Activated T-helper 2 cell treated with anti-CD3 and anti-CD28 coated beads, Interferon-gamma antibody, Interleukin-2, Interleukin-4, amounts not matched to agents 10 μg/mL and 5 μg/mL and 100 μg/mL, durations not matched to agents 14 hours and 24 hours and 36 hours (primary cell): ENCODE results near the gene EVPL. TPM values are rescaled to one million over a fixed set of nuclear protein-coding genes. Genes with fewer than 3 reads are reported as not detected.

Experiments
- DNase-seq: peaks from one replicate; pipeline ENCODE4 v3.0.0; 2021; ENCODE audit warnings: low spot score
- H3K27ac Mint-ChIP-seq: one replicate; pipeline ENCODE4 v1.8.0; 2021; ENCODE audit warnings: mixed read lengths
- H3K27me3 Mint-ChIP-seq: one replicate; pipeline ENCODE4 v1.8.0; 2021; ENCODE audit warnings: low read depth, mixed read lengths
- H3K36me3 Mint-ChIP-seq: one replicate; pipeline ENCODE4 v1.8.0; 2021; ENCODE audit warnings: low read depth, mixed read lengths
- H3K4me1 Mint-ChIP-seq: one replicate; pipeline ENCODE4 v1.8.0; 2021; ENCODE audit warnings: low read depth, mixed read lengths
- H3K4me3 Mint-ChIP-seq: one replicate; pipeline ENCODE4 v1.8.0; 2021; ENCODE audit warnings: low read depth, mild to moderate bottlenecking, moderate library complexity, mixed read lengths
- H3K9me3 Mint-ChIP-seq: one replicate; pipeline ENCODE4 v1.8.0; 2021; ENCODE audit warnings: mixed read lengths
- intact Hi-C: fragments of 100-400 bp; cut with micrococcal nuclease; formaldehyde crosslinking; loops from one replicate; pipeline ENCODE4 v1.15.1; 2023
- total RNA-seq: library from RNA; stranded (reverse); gene quantifications from 2 replicates; pipeline ENCODE4 v1.2.3, GENCODE V29; 2022

The EVPL gene
- total RNA-seq, 1 donor from 2014 or later: not detected

DNA sequence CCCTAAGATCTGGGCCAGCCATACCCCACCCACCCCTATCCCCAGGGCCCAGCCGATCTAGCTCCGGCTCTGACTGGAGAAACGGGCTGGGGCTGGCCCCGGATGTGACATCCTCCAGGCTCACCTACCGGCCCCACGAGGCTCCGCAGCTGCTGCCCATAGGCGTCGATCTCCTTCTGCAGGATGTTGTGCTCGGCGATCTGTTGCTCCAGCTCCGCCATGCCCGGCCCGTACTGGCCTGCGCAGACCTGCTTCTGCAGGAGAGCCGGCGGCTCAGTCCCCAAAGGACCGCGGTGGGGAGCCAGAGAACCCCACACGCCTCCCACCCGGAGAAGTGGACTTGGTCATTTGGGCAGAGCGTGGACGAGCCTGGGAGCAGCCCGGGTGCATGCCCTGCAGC is 4.8 kb downstream of the EVPL start:
- intact Hi-C loops: no loop called here
- DNase-seq: no peak
- Mint-ChIP-seq H3K36me3 (no peaks in the 10 kb centered on the region), H3K4me1 (no peaks in the 10 kb centered on the region), H3K9me3 (no peaks in the 10 kb centered on the region), H3K4me3 (no peak overlapping the region), H3K27ac (no peak overlapping the region), H3K27me3 (no peaks in the 10 kb centered on the region)

DNA sequence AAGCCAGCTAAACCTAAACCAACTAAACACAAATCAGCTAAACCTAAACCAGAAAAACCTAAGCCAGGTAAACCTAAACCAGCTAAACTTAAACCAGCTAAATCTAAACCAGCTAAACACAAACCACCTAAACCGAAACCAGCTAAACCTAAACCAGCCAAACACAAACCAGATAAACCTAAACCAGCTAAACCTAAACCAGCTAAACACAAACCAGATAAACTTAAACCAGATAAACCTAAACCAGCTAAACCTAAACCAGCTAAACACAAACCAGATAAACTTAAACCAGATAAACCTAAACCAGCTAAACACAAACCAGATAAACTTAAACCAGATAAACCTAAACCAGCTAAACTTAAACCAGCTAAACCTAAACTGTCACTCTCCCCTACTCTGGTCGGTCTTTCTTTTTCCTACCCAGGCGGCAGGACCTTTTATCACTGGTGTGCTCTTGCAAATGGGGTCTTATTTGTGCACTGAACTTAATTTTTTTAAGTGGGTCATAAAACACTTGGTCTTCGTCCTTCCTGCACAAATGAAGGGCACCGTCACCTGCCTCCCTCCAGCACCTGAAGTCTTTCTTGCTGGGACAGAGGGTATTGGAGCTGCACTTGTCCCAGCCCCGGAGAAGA is 7.2 kb downstream of the EVPL start:
- H3K4me1 Mint-ChIP-seq: no peaks in the 10 kb centered on the region
- H3K4me3 Mint-ChIP-seq: no peak overlapping the region
- H3K9me3 Mint-ChIP-seq: no peaks in the 10 kb centered on the region
- DNase-seq: no peak
- no peaks in the 10 kb centered on the region for H3K36me3 Mint-ChIP-seq
- H3K27ac Mint-ChIP-seq: no peak overlapping the region
- H3K27me3 Mint-ChIP-seq: no peaks in the 10 kb centered on the region
- intact Hi-C loops: no loop called here

DNA sequence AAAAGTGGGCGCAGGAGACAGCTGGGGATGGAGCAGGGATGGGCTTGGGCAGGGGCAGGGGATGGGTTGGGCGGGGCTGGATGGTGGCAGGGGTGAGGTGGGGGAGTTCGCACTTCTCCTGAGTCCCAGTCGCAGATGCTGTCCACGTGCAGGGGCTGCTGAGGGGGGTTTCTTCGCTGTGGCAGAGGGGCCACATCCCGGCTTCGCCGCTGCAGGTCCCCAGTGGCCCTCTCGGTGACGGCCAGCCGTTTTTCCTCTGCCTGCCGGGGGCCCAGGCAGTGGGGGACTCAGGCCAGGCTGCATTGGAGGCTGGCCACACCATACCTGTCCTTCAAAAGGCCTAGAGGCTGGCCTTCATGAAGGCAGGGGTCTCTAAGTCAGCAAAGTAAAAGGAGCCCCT is 8.3 kb downstream of the EVPL start:
- intact Hi-C loops: no loop called here

DNA sequence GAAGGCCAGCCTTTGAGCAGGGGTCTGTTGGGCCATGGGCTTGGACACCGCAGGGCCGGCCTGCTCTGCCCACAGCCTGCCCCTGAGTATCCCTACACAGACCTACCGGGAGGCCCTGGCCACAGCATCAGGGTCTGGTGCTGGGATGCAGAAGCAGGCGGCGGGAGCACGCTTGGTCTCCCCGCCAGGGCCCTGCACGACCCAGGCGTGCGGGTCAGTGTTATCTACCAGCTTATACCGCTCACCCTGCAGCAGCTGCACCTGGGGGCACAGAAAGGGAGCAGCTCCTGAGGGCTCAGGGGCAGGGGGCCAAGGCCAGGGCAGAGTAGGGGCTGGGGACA is 8.8 kb downstream of the EVPL start:
- intact Hi-C loops: no loop called here
- Mint-ChIP-seq H3K4me3 (no peak overlapping the region), H3K36me3 (no peaks in the 10 kb centered on the region), H3K9me3 (no peaks in the 10 kb centered on the region), H3K4me1 (no peaks in the 10 kb centered on the region), H3K27me3 (no peaks in the 10 kb centered on the region), H3K27ac (no peak overlapping the region)
- no peak for DNase-seq

More for the DNA sequence above, 8.3 kb downstream of the EVPL start:
- Mint-ChIP-seq H3K27ac (no peak overlapping the region), H3K36me3 (no peaks in the 10 kb centered on the region), H3K27me3 (no peaks in the 10 kb centered on the region), H3K9me3 (no peaks in the 10 kb centered on the region), H3K4me3 (no peak overlapping the region), H3K4me1 (no peaks in the 10 kb centered on the region)
- DNase-seq: no peak

DNA sequence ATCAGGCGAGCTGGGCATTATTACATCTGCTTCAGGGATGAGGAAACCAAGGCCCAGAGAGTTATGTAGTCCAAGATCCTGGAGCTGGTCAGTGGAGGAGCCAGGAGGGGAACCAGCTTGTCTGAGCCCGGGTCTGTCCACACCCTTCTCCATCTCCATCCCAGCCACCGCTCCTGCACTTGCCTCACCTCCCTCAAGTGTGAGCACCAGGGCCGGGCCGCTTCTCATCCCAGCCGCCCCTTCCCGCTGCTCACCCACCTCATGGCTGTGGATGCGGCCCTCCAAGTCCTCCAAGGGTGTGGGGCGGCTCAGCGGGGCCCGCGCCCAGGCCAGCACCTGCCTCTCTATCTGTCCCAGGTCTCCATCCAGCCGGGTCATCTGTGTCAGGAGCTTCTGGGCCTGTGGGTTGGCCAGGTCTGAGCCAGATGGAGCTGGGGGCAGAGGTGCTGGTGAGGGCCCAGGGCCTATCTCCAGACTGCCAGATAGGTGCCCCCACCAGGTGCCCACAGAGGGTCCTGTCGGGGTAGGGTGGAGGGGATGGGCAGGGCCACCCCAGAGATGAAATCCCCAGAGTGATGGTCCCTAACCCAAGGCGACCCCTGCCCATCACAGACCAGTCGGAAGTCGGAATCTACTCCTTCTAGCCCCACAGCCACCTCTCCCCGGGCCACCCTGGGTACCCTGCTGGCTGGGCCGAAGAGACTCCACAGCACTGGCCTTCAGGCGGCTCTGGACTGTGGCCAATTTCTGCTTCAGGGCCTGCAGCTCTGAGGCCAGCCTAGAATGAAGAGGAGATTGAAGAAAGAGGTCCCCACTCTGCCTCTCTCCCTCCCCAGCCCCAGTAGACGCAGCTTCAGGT is 9.4 kb downstream of the EVPL start:
- Mint-ChIP-seq H3K9me3 (no peaks in the 10 kb centered on the region), H3K4me3 (no peak overlapping the region), H3K36me3 (no peaks in the 10 kb centered on the region), H3K4me1 (no peaks in the 10 kb centered on the region), H3K27ac (no peak overlapping the region), H3K27me3 (no peaks in the 10 kb centered on the region)
- DNase-seq: no peak
- intact Hi-C loops: no loop called here

DNA sequence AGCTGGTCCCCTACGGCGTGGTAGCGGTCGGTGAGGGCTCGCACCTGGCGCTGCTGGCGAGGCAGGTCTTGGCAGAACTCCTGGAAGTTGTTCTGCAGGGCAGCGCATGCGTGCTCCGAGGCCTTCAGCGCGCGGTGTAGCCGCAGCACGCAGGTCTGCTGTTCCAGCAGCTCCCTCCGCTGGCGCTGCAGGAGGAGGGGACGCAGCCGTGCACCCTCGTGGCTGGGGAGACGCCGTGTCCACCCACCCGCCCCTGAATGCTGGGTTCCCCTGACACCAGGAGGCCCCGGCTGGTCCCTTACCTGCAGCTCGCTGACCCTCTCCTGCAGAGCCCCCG is 12.2 kb downstream of the EVPL start:
- Mint-ChIP-seq H3K4me1 (no peaks in the 10 kb centered on the region), H3K27me3 (no peaks in the 10 kb centered on the region), H3K9me3 (no peaks in the 10 kb centered on the region), H3K4me3 (no peak overlapping the region), H3K36me3 (no peaks in the 10 kb centered on the region), H3K27ac (no peak overlapping the region)
- no peak for DNase-seq
- intact Hi-C loops: loop anchor here (1.0 kb wide), 2 partner anchors 92 to 284 kb away; no protein-coding TSS in a partner anchor

DNA sequence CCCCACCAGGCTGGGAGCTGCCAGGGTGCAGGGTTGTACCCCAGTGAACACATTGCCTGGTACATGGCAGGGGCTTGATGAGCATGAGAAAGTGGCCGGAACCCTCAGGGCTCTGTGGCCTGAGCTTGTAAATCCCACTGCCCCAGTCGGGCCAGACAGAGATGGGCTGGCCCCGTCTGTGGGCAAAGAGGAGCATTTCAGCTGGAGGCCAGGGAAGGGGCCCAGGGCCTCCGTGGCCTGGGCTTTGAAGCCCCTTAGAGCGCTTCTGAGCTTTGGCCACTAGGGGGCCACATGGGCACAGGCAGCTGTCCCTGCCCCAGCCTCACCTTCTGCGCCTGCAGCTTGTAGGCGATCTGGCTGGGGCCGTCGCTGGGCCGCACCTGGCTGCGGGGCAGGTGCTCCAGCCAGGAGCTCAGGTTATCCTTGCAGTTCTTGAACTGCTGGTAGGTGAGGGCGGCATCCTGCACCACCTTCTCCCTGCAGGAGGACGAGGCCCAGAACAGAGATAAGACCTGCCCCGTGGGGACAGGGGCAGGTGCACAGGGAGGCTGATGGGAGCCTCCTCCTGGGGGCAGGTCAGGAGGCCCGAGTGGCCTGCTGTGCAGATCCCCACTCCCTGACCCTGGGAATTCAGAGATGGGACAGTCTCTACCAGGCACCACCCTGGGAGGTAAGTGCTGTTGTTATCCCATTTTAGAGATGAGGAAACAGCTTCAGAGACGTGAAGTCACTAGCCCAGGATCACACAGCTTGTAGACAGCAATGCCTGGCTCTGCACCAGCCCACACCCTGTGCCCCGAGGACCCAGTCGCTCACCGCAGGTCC is 12.8 kb downstream of the EVPL start:
- Mint-ChIP-seq H3K4me3 (no peak overlapping the region), H3K27ac (no peak overlapping the region), H3K9me3 (no peaks in the 10 kb centered on the region), H3K27me3 (no peaks in the 10 kb centered on the region), H3K4me1 (no peaks in the 10 kb centered on the region), H3K36me3 (no peaks in the 10 kb centered on the region)
- intact Hi-C loops: loop anchor here (1.0 kb wide), 2 partner anchors 93 to 285 kb away; no protein-coding TSS in a partner anchor
- peak; percentile 68 for DNase-seq

DNA sequence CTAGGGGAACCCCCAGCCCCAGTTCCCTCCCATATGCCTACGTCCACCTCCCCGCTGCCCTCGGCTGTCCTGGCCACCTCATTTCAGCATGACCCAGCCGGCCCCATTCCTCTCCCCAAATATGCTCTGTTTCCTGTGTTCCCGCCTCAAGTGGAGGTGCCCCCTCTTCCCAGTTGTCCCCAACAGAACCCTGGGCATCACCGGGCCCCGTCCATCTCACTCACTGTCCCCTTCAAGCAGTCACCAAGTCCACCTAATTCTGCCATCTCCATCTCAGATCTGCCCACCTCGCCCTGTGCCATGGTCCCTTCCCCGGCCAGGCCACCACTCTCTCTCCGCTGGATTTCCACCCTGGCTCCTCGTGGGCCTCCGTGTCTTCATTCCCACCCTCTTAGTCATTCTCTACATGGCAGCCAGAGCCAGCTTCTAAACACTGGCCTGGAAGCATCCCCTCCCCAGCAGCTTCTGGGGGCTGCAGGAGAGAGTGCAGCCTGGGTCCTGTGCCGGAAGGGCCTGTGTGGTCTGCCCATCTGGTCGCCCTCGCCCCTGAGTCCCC is 13.7 kb downstream of the EVPL start:
- intact Hi-C loops: no loop called here

DNA sequence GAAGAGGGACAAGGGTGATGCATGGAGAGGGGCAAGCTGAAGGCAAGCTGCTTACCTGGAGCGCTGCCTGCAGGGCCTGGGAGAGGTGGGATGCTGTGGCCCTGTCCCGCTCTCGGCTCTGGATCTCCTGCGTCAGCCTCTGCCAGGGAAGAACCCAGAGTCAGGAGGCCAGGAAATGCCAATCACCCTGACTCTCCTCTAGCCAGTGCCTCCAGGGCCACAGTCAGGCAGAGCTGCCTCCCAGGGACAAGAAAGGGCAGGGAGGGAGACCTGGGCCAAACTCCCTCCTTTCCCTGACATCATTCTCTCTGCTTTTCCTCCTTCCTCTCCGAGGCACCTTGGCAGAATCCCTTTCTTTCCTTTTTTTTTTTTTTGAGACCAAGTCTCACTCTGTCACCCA is 15.2 kb downstream of the EVPL start:
- Mint-ChIP-seq H3K36me3 (no peaks in the 10 kb centered on the region), H3K4me3 (no peak overlapping the region), H3K4me1 (no peaks in the 10 kb centered on the region), H3K27ac (no peak overlapping the region), H3K27me3 (no peaks in the 10 kb centered on the region), H3K9me3 (no peaks in the 10 kb centered on the region)
- no peak for DNase-seq
- intact Hi-C loops: no loop called here

More for the DNA sequence above, 13.7 kb downstream of the EVPL start:
- Mint-ChIP-seq H3K27me3 (no peaks in the 10 kb centered on the region), H3K36me3 (no peaks in the 10 kb centered on the region), H3K4me1 (no peaks in the 10 kb centered on the region), H3K4me3 (no peak overlapping the region), H3K27ac (no peak overlapping the region), H3K9me3 (no peaks in the 10 kb centered on the region)
- no peak for DNase-seq

DNA sequence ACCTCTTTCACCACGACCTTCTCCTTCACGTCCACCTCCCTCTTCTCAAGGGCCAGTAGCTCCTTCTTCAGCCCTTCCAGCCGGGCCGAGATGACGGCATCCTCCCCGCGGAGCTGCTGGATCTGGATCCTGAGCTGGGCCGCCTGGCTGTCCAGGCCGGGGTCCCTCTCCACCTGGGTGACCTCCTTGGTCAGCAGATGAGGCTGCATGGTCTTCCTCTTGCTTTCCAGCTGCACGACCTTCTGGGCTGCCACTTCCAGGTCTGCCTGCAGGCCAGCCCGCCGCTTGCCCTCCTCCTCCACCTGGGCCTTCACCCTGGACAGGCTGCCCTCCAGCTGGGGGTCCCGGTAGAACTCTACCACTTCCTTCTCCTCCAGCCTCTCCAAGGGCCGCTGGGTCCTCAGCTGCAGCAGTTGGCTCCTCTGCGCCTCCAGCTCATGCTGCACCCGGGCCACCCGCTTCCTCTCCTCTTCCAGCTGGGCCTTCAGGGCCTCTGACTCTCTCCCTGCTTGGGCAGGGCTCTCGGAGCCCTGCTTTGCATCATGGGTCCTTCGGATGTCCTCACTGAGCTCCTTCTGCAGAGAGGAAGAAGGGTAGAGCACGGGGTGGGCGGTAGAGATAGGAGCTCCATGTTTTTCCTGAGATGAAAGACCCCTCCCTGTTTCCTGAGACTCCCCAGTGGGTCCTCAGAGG is 17.0 kb downstream of the EVPL start:
- Mint-ChIP-seq H3K4me3 (no peak overlapping the region), H3K27me3 (no peaks in the 10 kb centered on the region), H3K27ac (no peak overlapping the region), H3K36me3 (no peaks in the 10 kb centered on the region), H3K9me3 (no peaks in the 10 kb centered on the region), H3K4me1 (no peaks in the 10 kb centered on the region)
- intact Hi-C loops: no loop called here
- no peak for DNase-seq

DNA sequence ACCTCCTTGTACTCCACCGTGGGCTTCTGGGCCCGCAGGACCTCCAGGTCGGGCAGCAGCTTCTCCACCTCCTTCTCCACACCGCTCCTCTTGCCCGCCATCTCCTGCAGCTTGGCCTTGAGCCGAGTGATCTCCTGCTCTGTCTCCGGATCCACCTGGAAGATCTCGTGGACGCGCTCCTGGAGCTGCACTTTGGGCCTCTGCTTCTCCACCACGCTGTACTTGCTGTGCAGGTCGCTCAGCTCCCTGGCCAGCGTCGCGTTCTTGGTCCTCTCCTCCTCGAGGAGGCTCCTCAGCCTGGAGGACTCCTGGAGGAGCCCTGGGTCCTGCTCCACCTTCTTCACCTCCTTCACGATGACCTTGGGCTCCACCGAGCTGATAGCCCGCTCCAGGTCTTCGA is 17.7 kb downstream of the EVPL start:
- Mint-ChIP-seq H3K4me3 (no peak overlapping the region), H3K36me3 (no peaks in the 10 kb centered on the region), H3K27me3 (no peaks in the 10 kb centered on the region), H3K27ac (no peak overlapping the region), H3K9me3 (no peaks in the 10 kb centered on the region), H3K4me1 (no peaks in the 10 kb centered on the region)
- DNase-seq: no peak
- intact Hi-C loops: no loop called here

DNA sequence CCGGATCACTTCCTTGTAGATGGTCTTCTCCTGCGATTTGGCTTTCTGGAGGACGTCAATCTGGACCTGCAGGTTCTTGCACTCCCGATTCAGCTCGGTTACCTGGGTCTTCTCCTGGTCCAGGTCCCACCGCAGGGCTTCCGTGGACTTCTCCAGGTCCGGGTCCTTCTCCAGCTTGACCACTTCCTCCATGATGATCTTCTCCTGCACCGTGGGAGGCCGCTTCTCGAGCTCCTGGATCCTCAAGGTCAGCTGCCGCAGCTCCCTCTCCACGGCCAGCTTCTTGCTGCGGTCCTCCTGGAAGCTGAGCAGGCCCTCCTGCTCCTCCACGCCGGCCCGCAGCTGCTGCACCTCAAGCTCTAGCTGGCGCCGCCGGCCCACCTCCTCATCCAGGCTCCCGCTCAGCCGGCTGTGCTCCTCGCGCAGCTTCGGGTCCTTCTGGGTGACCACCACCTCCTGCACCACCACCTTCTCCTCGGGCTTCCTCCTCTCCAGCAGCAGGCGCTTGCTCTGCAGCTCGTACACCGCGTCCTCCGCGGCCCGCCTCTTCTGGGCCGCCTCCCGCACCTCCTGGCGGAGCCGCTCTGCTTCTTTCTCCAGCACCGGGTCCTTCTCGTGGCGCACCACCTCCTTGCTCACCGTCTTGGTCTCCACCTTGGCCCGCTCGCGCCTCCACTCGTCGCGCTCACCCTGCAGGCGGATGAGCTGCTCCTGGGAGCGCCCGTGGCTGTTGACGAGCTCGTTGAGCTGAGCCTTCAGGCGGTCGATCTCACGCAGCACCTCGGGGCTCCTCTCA is 18.3 kb downstream of the EVPL start:
- intact Hi-C loops: no loop called here
- Mint-ChIP-seq H3K27me3 (no peaks in the 10 kb centered on the region), H3K4me3 (no peak overlapping the region), H3K9me3 (no peaks in the 10 kb centered on the region), H3K36me3 (no peaks in the 10 kb centered on the region), H3K4me1 (no peaks in the 10 kb centered on the region), H3K27ac (no peak overlapping the region)
- no peak for DNase-seq
